ENCODE measurements around the gene ICOS. TPM values are rescaled to one million over a fixed set of nuclear protein-coding genes. Genes with fewer than 3 reads are reported as not detected.

ICOS gene
- total RNA-seq, 1 experiment from 2014 or later = not detected

- Mint-ChIP-seq H3K4me1 (no peaks in the 10 kb centered on the region), H3K27ac (no peak overlapping the region), H3K36me3 (ENCODE audit: insufficient read depth in 1 of 3, low read depth in 3 of 3) (no peaks in the 10 kb centered on the region; a peak in 1 of 7 replicates), H3K27me3 (ENCODE audit: low read depth) (peaks cover 5% of the 10 kb centered on the region; the same call in 1 of the 2 replicates), H3K4me3 (no peak overlapping the region), H3K9me3 (no peaks in the 10 kb centered on the region)
- Histone ChIP-seq H3K18ac (ENCODE audit: insufficient read length, low read depth, low read length) (no peak overlapping the region), H2AK5ac (ENCODE audit: insufficient read length, low read length) (no peak overlapping the region), H3K79me1 (ENCODE audit: insufficient read depth, low read depth, low read length, poor library complexity, severe bottlenecking) (no peaks in the 10 kb centered on the region), H3K14ac (ENCODE audit: insufficient read depth, low read length) (no peak overlapping the region), H4K91ac (ENCODE audit: insufficient read length, low read depth, low read length) (no peak overlapping the region), H2BK12ac (ENCODE audit: insufficient read length, low read depth, low read length) (no peak overlapping the region), H3T11ph (ENCODE audit: low read length) (no peak overlapping the region), H2BK15ac (ENCODE audit: low read depth, low read length) (no peak overlapping the region), H2AFZ (ENCODE audit: low read length) (no peak overlapping the region), H2BK20ac (ENCODE audit: low read depth, low read length, poor library complexity, severe bottlenecking) (no peak overlapping the region), H4K20me1 (ENCODE audit: control insufficient read depth, insufficient read depth, insufficient read length) (no peaks in the 10 kb centered on the region), H3K9me3 (ENCODE audit: control insufficient read depth, low read depth, low read length) (no peaks in the 10 kb centered on the region), H4K5ac (ENCODE audit: insufficient read length, low read depth, low read length) (no peak overlapping the region), H3K9ac (ENCODE audit: extremely low read depth, insufficient read length, low read length) (no peak overlapping the region), H2BK120ac (ENCODE audit: low read depth, low read length, poor library complexity, severe bottlenecking) (no peak overlapping the region), H3K4me2 (ENCODE audit: insufficient read depth, insufficient read length, low read length) (no peak overlapping the region), H3K23me2 (ENCODE audit: insufficient read length, low read depth, low read length, poor library complexity, severe bottlenecking) (no peaks in the 10 kb centered on the region), H2BK5ac (ENCODE audit: insufficient read length, low read length) (no peak overlapping the region), H3K79me2 (ENCODE audit: insufficient read depth, low read length) (no peaks in the 10 kb centered on the region), H3K27ac (ENCODE audit: insufficient read length, low read depth, low read length) (no peak overlapping the region), H4K8ac (replicated peaks; ENCODE audit: insufficient read length, low read depth, low read length) (no peak overlapping the region), H3K27me3 (ENCODE audit: insufficient read depth, low read length) (no peaks in the 10 kb centered on the region), H3K4me1 (ENCODE audit: insufficient read depth, low read length) (no peaks in the 10 kb centered on the region), H3K23ac (ENCODE audit: insufficient read length, low read depth, low read length) (no peak overlapping the region), H3K4ac (ENCODE audit: low read depth, low read length) (no peak overlapping the region), H3K56ac (ENCODE audit: insufficient read length, low read depth, low read length) (no peak overlapping the region)
- no peak for TF ChIP-seq CTCF (conservative IDR thresholded peaks at IDR 0.05)
- no peak for DNase-seq
Observed at GRCh38 chr2:203999835-204000234, 63.3 kb downstream of the ICOS start.
